SK-N-MC (cell line): ENCODE results near the gene RFC2.

ENCODE experiments used
- DNase-seq: peaks from one replicate; pipeline ENCODE4 v3.0.0-alpha.2; 2011; ENCODE audit warnings: low read depth, low spot score
- H3K27ac ChIP-seq: fragments of 200-600 bp; sonication (generic); 2 replicates; pipeline ENCODE4 v1.5.1; 2016; ENCODE audit warnings: mixed run types
- H3K36me3 ChIP-seq: fragments of 200-600 bp; sonication (generic); 2 replicates; pipeline ENCODE4 v1.6.1; 2017; ENCODE audit warnings: antibody characterized with exemption, low read length, mixed read lengths; ENCODE audit not compliant: insufficient read depth
- H3K4me3 ChIP-seq: fragments of 200-600 bp; sonication (generic); 2 replicates; pipeline ENCODE4 v1.5.1; 2016
- H3K9ac ChIP-seq: fragments of 200-600 bp; sonication (generic); 2 replicates; pipeline ENCODE4 v1.8.0; 2017; ENCODE audit warnings: mixed run types, mixed read lengths; ENCODE audit not compliant: insufficient read length
- H3K9me3 ChIP-seq: fragments of 200-600 bp; sonication (generic); 2 replicates; pipeline ENCODE4 v1.6.1; 2017; ENCODE audit warnings: low read depth, mild to moderate bottlenecking, antibody characterized with exemption, low read length, moderate library complexity, mixed read lengths
- EZH2 ChIP-seq: fragments of 200-600 bp; sonication (generic); IDR thresholded peaks from one replicate; pipeline ENCODE4 v1.6.1; 2017; ENCODE audit warnings: antibody characterized with exemption
- FOXP2 ChIP-seq: optimal IDR thresholded peaks from 2 replicates; pipeline ENCODE3; 2011; ENCODE audit warnings: mild to moderate bottlenecking, moderate library complexity; ENCODE audit not compliant: insufficient read depth; ENCODE audit errors: extremely low read length, control extremely low read depth
- POLR2AphosphoS5 ChIP-seq: IDR thresholded peaks from 2 replicates; pipeline ENCODE4 v1.6.1; 2012; ENCODE audit warnings: mild to moderate bottlenecking, low read depth, low read length, borderline replicate concordance

The RFC2 gene

GRCh38 chr7:74272305-74273038, 18.3 kb upstream of the RFC2 start:
- H3K9ac ChIP-seq = peak overlapping the region; percentile 33
- TF ChIP-seq EZH2 = no peak
- no peak for TF ChIP-seq FOXP2
- no peak for TF ChIP-seq POLR2AphosphoS5
- H3K9me3 ChIP-seq = no peaks in the 10 kb centered on the region
- peak overlapping the region; percentile 8; the same call in 1 of the 2 replicates for H3K27ac ChIP-seq
- no peak overlapping the region for H3K4me3 ChIP-seq
- no peak for DNase-seq
- H3K36me3 ChIP-seq = no peaks in the 10 kb centered on the region

- TF ChIP-seq FOXP2 (no peak), EZH2 (no peak), POLR2AphosphoS5 (no peak)
- Histone ChIP-seq H3K4me3 (no peak overlapping the region), H3K9me3 (no peaks in the 10 kb centered on the region), H3K9ac (no peak overlapping the region), H3K27ac (no peak overlapping the region), H3K36me3 (no peaks in the 10 kb centered on the region)
- no peak for DNase-seq
These were observed 17.5 kb upstream of the RFC2 start for GRCh38 chr7:74271742-74272141.

GRCh38 chr7:74269757-74270277, 15.6 kb upstream of the RFC2 start:
- H3K9me3 ChIP-seq = no peaks in the 10 kb centered on the region
- H3K36me3 ChIP-seq = no peaks in the 10 kb centered on the region
- no peak overlapping the region for H3K9ac ChIP-seq
- no peak for TF ChIP-seq POLR2AphosphoS5
- TF ChIP-seq FOXP2 = peak; percentile 97
- H3K27ac ChIP-seq = no peak overlapping the region
- peak overlapping the region; percentile 82 for H3K4me3 ChIP-seq
- DNase-seq = peak; percentile 62

GRCh38 chr7:74267756-74268565, 13.8 kb upstream of the RFC2 start:
- Histone ChIP-seq H3K27ac (no peak overlapping the region), H3K36me3 (no peaks in the 10 kb centered on the region), H3K9me3 (no peaks in the 10 kb centered on the region), H3K9ac (no peak overlapping the region), H3K4me3 (no peak overlapping the region)
- TF ChIP-seq POLR2AphosphoS5 (no peak), FOXP2 (no peak), EZH2 (no peak)
- no peak for DNase-seq

GRCh38 chr7:74266191-74266963, 12.2 kb upstream of the RFC2 start:
- TF ChIP-seq EZH2 (no peak), FOXP2 (no peak), POLR2AphosphoS5 (no peak)
- Histone ChIP-seq H3K4me3 (no peak overlapping the region), H3K9ac (no peak overlapping the region), H3K9me3 (no peaks in the 10 kb centered on the region), H3K36me3 (no peaks in the 10 kb centered on the region), H3K27ac (no peak overlapping the region)
- DNase-seq = no peak

GRCh38 chr7:74263399-74264120, 9.4 kb upstream of the RFC2 start:
- TF ChIP-seq FOXP2 (no peak), EZH2 (no peak), POLR2AphosphoS5 (no peak)
- Histone ChIP-seq H3K9me3 (no peaks in the 10 kb centered on the region), H3K9ac (no peak overlapping the region), H3K36me3 (no peaks in the 10 kb centered on the region), H3K27ac (no peak overlapping the region), H3K4me3 (no peak overlapping the region)
- DNase-seq = no peak

- Histone ChIP-seq H3K4me3 (no peak overlapping the region), H3K9ac (no peak overlapping the region), H3K36me3 (no peaks in the 10 kb centered on the region), H3K27ac (no peak overlapping the region), H3K9me3 (no peaks in the 10 kb centered on the region)
- TF ChIP-seq POLR2AphosphoS5 = no peak
- no peak for TF ChIP-seq FOXP2
- no peak for TF ChIP-seq EZH2
- DNase-seq = no peak
These were observed 8.6 kb upstream of the RFC2 start for GRCh38 chr7:74262639-74263398.
